ENCODE data around the gene SLC7A1.

The SLC7A1 gene

DNA sequence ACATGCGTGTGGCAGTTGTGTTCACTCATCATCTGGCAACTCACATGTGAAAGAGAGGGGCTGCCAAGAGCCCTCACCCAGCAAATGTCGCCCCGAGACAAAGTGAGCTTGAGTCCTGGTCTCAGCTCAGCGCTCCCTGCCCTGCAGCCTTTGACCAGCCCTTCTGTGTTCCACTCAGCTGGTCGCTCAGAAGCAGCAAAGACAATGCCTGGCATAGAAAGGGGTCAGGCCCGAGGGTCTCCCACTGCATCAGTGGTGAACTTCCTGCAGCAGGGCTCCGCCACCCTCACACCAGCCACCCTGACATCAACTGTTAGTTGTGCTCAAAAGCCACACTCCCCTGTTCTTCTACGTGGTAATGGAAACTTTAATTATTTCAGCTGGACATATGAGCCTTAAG is 68.0 kb downstream of the SLC7A1 start:
- no peak for DNase-seq (ENCODE audit: low spot score)

DNA sequence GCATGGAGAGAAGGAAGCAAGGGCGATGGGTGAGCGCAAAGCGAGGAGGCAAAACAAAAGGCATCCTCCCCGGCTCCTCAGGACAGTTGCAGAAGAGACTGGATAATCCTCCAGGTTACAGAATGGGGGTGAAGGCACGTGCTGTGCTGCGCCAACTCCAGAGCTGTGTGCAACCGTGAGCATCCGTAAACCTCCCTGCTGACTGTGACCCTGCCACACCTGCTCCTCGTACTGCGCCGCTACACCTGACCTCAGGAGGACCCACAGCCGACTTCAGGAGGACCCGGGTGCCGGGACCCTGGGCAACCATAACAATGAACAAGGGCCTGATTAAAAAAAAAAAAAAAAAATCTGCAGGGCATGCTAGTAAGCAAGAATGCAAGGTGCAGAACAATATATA is 68.7 kb downstream of the SLC7A1 start:
- DNase-seq (ENCODE audit: low spot score): no peak

DNA sequence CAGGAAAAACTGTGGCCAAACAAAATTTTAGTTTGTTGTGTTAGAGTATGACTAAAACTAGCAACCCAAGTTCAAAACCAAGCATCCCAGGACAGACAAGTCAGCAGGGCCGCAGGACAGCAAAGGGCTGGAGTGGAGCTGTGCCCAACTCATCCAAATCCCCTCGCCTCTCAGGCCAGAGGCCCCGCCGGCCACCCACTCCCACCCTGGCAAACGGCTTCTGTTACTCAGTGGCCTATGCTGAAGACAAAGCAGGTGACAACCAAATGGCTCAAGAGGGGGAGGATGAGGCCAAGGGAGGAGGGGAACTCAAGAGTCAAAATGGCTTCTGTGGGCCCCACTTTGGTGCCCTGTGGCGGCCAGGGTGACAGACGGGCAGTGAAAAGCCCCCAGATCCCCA is 69.7 kb downstream of the SLC7A1 start:
- no peak for DNase-seq (ENCODE audit: low spot score)

DNA sequence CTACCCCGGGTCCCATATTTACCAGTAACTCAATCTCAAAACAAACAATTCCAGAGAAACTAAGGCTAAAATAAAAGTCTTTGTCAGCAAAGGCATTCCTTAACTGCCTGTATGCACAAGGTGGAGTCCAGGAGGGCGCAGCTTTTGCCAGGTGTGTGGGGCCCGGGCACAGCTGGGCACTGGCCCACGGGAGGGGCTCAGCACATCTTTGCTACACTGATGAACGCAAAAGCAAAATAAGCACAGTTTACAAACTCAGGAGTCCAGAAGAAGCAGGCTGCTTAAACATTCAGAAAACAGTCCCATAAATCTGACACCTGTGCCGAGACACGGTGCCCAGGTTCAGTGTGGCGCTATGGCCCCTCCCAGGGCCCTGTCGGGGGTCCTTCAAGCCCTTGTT is 70.8 kb downstream of the SLC7A1 start:
- no peak for DNase-seq (ENCODE audit: low spot score)

DNA sequence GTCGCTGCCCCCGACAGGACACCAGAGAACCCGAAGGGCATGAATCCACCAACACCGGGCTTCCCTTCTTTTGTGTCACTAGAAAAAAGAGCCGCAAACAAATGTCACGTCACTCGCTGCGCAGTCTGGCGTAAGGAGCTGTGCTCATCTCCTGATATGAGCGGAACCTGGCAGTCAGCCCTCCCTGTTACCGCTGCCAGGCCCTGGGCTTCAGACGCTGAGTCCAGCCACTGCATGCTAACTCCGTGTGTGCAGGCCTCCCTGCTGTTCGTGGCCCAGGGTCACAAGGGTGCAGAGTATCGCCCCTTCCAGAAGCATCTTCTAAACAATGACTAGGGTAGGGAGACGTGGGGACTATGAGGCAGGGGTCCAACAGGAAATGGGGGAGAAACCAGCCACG is 71.3 kb downstream of the SLC7A1 start:
- DNase-seq (ENCODE audit: low spot score): no peak

DNA sequence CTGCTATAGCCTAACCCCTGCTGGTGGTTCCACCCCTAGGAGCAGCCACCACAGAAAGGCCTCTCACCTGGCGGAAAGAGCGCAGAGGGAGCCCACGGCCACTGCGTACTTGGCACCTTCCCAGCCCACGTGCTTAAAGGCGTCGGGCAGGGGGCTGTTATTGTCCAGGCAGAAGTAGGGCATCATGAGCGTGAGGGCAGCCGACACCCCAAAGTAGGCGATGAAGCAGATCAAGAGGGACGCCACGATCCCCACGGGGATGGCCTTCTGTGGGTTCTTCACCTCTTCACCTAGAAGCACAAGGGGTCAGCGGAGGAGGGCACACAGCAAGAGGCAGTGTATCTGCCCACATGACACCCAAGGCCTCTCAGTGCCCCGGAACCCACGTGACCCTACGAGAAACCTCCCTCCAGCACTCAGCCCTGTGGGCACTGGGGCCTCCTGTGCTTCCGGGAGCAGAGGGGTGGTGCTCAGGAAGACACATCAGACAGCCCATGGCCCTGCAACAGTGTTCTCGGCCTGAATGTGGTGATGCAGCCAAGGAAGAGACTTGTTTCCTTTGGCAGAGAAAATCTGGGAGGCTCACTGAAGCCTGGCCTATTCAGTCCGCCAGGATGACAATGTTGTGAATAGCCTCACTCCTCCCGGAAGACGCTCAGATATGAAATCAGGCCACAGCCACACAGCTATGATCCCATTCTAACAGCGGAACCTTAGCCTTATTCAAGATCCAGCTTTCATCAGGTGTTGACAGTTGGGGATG is 72.1 kb downstream of the SLC7A1 start:
- DNase-seq (ENCODE audit: low spot score): no peak

DNA sequence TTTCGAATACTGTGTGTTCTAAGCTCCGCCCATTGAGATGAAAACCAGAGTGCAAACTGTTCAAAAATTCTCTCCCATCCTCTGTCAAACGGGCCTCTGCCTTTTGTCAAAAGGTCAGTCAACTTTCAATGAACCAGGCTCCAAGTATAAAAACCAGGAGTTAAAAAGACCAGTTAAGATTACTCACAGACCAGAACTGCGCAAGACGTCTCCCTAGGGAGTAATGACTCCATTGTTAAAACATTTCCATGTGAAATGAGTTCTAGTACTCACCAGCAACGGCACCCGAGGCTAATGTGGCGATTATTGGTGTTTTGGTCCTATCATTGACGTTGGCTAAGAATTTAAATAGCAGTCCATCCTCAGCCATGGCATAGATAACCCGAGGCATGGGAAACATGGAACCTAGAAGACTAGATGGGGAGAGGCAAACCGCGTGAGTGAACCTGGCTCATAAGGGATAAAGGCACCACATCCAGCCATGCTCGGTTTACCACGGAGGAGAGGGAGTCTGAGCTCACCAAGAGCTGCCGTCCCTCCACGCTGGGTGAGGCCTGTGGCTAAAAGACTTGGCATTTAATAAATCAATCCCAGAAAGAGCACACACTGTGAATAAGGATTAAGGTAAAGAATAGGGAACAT is 73.3 kb downstream of the SLC7A1 start:
- no peak for DNase-seq (ENCODE audit: low spot score)

DNA sequence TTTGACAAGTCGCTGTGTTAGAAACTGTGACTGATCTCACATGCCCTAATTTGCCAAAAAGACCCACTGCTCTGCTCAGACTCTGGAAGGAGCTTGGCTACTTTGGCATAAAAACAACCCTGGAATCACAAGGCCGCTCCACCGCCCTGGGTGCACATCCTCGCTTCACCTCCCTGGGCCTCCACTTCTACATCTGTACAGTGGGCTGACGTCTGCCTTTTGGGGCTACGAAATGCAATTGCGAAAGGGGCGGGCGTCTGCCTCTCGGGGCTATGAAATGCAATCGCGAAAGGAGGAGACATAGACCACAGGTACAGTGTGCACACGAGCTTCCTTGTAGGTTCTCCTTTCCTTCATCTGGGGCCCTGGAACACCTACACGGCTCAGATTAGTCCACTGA is 74.2 kb downstream of the SLC7A1 start:
- no peak for DNase-seq (ENCODE audit: low spot score)

DNA sequence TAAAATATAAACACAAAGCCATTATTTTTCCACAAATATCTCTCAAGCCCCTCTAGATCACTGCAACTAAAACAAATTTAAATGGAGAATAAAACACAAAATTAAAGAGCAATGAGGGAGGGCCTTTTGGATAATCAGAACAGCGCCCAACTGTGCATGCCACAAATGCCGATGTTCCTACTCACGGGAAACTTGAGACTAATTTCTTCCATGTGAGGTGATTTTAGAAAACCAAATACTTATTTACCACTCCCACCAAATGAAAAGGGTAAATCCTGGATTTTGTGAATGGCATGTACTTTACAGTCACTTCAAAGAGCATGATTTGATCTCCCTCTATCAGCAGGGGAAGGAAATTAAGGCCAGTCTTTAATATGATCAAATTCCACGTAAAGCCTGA is 74.8 kb downstream of the SLC7A1 start:
- DNase-seq (ENCODE audit: low spot score): no peak

DNA sequence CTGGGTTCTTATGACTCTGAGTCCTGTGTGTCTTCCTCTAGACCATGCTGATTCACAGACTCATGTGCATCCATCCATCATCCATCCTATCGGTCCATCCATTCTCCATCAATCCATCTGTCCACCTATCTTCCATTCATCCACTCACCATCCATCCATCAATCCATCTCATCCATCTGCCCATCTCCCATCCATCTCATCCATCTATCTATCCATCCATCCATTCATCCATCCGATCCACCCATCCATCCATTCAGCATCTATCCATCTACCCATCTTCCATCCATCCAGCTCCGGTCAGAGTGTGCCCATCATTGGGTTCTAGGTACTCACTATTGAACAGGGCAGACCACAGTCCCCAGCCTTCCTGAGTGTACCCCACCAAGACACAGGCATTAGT is 75.6 kb downstream of the SLC7A1 start:
- DNase-seq (ENCODE audit: low spot score): no peak

DNA sequence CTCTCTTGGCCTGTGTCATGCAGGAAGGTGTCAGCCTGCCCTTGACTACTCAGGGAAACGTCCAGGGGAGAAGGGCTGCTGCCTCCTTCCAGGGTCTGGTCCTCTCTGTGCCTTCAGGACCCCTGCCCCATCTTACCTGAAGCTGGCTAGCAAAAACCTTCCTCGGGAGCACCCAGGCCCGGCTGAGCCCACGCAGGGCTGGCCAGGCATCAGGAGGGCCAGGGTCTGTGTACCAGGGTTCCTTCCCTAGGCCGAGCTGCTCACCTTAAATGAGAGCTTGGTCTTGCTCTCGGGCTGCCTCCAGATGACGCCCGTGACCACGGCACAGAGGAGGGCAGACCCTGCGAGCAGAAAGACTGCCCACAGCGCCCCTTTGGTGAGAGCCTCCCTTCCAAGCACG is 78.6 kb downstream of the SLC7A1 start:
- DNase-seq (ENCODE audit: low spot score): no peak

DNA sequence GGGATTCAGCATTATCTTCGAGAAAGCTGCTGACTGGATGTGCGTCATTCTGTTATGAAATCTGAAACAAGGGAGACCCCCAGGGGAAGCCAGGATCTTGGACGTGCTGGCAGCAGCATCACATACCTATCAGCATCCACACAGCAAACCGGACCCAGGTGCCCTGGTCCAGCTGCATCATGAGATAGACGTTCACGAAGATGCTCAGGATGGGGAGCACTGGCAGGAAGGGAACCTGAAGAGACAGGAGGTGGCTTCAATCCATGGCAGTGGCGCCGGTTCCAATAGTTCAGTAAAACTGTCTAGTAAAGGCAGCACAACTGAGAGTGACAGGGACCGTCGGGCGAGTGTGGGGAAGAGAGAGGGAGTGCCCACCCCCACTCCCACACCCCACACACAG is 79.5 kb downstream of the SLC7A1 start:
- no peak for DNase-seq (ENCODE audit: low spot score)

DNA sequence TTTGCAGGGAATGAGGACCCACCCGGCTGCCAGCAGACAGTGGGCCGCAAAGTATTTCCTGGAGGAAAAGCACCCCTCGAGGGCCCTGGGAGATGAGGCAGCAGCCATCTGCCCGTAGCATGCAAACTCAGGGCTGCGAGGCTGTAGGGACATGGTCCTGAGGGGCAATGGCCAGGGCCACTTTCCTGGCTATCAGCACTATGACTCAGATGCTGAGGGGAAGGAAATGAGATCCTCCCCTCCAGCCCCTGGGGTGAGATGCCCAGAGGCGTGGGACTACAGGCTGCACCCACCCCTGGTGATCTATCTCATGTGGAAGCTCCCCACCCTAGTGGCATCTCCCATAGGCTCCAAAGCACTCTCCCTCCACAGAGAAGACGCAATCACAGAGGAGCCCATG is 80.1 kb downstream of the SLC7A1 start:
- DNase-seq (ENCODE audit: low spot score): no peak

DNA sequence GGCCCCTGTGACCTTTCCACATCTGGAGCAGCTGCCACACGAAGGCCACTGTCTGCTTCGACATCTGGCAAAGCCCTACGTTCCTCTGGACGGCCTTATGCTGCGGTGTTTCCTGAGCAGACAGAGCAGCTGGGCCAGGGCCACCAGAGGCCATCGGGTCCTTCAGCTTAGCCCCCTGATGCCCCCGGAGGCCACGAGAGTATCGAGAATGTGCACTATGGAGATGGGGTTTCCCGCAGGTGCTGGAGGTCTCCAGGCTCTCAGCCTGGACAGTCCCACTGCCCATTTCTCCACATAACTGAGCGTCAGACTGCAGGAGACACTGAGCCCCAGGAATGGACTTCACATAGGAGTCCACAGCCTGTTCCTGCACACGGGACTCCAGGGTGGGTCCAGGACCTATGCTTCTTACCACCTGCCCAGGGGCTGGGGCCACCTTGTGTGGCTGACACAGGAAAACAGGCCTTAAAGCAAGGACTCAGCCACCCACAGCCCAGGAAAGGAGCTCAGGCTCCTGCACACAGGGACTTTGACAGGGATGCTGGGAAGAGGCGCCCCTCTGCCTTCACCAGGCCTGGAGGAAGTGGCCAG is 80.7 kb downstream of the SLC7A1 start:
- DNase-seq (ENCODE audit: low spot score): no peak

DNA sequence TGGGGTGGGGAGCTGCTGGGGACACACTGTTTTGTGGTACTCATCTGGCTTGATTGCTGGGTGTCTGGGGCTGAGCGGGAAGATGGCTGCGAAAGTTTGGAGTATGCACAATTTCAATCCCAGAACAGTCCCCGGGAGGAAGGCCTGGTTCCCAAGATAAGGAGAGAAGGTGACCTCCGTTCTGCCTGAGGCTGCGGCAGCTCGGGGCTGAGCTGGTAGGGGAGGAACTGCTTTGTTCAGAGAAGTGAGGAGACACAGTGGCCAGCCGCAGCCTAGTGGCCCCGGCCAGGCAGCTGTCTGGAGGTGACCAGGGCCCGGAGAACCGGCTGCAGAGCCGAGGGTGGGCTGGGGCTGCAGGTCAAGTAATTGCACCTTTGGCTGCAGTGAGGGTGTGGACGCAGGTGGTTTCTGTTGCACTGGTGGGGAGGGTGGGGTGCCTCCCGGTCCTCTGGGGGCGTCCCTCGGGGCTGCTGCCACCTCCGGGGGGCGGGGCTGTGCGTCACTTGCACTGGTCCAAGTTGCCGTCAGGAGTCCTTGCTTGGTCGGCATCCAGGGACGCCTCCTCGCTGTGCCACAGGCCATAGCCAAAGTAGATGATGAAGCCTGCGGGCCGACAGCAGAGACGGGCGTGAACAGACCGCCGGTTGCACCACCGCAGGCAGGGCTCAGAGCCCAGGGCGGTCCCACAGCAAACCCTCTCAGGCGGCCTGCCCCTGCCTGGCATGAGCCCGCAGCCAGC is 81.3 kb downstream of the SLC7A1 start:
- DNase-seq (ENCODE audit: low spot score): no peak

DNA sequence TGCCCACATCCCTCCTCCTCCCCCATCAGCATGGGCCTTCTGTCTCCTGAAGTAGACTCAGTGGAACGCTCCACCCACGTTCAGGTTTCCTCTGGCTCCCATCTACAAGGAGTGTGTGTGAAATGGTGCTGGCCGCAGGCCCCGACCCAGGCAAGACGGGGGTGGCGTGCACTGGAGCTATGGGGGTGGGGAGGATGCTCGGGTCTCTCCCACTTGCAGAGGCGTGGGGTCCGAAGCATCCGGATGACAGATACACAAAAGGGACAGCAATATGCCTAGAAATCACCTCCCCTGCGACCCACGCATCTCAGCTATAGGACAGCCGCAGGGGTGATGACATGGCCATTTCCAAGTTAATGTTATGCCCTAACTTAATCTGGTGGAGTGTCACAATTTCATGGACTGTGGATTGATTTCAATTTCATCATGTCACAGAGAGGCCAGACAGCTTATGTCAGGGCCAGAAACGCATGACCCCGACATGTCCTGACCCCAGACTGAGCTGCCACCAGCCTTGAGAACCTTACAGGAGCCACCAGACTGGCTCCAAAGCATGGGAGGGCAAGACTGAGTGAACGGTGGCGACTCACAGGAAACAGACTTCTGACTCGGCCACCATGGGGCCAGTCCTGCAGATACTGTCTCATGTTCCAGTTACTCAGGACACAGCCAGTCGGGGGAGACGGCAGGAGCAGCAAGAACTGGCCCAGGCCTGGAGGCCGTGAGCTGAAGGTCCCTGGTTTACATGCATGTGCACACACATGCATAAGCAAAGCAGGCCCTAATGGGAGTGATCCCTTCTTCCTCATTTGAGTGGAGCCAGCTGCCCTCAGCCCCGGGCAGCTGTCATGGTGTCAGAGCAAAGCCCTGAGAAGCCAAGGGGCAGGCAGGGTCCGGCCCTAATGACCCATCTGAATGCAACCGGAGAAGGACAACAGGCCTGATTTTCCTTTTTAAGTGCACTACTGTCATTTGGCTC is 82.2 kb downstream of the SLC7A1 start:
- DNase-seq (ENCODE audit: low spot score): no peak

DNA sequence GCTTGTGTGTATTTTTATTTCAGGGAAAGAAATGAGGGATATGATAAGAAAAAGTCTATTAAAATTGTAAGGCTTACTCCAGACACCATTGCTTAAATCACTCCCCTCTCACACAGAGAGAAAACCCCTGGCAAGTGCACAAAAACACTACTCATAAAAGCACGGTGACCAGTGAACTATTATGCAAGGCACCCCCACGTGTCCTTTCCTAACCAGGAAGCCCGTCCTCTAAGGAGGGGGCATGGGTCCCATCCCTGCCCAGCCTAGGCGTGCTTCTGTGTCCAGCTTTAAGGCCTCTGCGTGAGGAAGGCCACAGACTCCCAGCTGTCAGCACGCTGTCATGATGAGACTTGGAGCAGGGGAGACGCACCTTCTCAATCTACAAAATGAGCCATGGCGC is 83.5 kb downstream of the SLC7A1 start:
- DNase-seq (ENCODE audit: low spot score): no peak

DNA sequence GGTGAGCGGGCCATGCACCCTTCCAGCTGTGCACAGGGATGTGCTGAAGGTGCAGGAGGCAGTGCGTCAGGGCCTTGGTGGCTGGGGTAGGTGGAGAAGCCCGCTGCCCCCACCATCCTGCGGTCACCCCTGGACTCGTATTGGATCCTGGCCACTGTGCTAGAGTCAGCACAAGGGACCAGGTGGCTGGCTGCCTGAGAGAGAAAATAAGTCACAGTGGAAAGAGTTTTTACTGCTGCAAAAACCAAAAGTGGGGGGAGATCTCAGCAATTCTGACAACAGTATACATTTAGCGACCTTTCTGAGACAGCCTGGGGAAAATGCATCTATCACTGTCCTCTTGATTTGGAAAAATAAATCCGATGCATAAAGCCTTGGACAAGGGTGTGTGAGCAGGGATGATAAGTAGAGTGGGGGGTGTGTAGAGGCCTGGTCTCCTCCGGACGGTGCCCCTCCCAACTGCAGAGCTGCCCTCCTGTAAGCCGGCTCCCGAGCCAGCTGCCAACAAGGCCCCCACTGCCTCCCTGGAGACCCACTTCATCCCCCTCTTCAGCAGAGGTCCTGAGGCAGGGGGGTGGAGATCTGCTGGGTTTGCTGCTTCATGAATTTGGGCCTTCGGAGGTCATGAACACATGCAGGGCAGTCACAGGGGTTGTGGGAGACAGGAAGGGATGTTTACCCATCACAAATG is 84.2 kb downstream of the SLC7A1 start:
- DNase-seq (ENCODE audit: low spot score): no peak

DNA sequence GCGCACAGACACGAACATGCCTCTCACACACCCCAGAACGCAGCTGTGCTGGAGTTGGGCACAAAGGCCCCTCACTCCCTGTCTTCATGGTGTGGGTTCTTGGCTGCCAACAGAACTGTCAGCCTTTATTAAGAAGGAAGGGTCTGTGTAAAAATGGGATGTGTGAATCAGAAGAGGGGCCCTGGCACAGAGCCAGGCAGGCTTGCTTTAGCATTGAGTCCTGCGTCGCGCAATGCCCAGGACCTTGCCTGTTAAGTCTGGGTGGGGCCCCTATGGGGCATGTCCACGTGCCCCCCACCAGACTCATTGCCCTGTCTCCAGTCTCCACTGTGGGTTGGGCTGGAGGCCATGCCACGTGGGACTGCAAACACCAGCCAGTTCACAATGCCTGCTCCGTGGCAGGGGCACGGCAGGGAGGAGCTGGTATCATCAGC is 84.8 kb downstream of the SLC7A1 start:
- DNase-seq (ENCODE audit: low spot score): no peak

DNA sequence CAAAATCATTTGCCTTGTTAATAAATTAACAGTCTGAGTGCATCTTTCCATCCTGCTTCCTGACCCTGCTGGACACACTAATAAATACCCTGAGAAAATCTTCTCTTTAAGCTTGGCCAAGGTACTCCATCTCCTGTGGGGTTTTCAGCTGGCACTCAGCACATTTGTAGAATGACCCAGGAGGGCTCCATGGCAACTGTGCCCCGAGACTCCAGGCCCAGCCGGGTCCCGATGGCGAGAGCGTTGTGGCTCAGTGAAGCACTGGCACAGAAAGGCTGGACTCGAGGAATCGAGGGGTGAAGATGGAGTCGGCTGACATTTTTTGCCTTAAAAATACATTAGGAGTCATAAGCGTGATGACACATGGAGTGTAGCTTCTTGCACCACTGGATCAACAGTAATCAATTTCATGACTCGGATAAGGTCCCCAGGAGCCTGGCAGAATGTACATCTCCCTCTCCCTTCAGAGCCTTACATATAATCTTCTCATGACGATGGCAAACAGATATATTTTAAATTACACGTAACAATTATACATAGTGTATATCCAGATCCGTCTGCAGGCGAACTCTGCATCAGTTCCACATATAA is 85.4 kb downstream of the SLC7A1 start:
- DNase-seq (ENCODE audit: low spot score): no peak

DNA sequence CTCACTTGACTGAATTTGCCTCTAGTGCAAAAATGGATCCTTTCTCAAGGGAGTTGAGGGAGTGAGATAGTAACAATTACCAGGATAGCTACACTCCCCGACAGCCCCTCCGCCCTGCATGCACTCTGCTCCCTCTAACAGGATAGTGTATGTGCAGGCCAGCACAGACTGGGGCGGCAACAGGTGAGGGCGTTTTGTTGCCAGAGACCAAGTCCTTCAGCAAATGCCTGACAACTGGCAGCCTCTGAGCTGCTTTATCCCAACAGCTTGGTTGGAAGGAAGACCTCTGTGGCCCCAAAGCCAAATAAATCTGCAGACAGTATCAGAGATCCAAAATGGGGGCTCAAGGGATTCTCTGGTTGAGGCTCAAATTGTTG is 86.6 kb downstream of the SLC7A1 start:
- DNase-seq (ENCODE audit: low spot score): no peak

All from HuH-7 (cell line).